Mesothelial cell of epicardium (in vitro differentiated cells): ENCODE data around the gene WDR1. TPM values are rescaled to one million over a fixed set of nuclear protein-coding genes. Genes with fewer than 3 reads are reported as not detected.

Source experiments
- DNase-seq, 2 experiments: peaks; one replicate each; pipeline ENCODE4 v3.0.0; 2021; ENCODE audit warnings: low spot score in 2 of 2; ENCODE audit not compliant: unreplicated experiment in 2 of 2
- H3K27ac Mint-ChIP-seq: 2 replicates; pipeline ENCODE4 v1.8.0; 2021; ENCODE audit warnings: mixed read lengths
- H3K27me3 Mint-ChIP-seq: 2 replicates; pipeline ENCODE4 v1.8.0; 2021; ENCODE audit warnings: low read depth, mixed read lengths
- H3K36me3 Mint-ChIP-seq: 2 replicates; pipeline ENCODE4 v1.8.0; 2021; ENCODE audit warnings: mixed read lengths
- H3K4me1 Mint-ChIP-seq: 2 replicates; pipeline ENCODE4 v1.8.0; 2021; ENCODE audit warnings: mixed read lengths
- H3K4me3 Mint-ChIP-seq: 2 replicates; pipeline ENCODE4 v1.8.0; 2021; ENCODE audit warnings: mild to moderate bottlenecking, moderate library complexity, mixed read lengths
- H3K9me3 Mint-ChIP-seq: 2 replicates; pipeline ENCODE4 v1.8.0; 2021; ENCODE audit warnings: mixed read lengths
- total RNA-seq: library from RNA; stranded (reverse); gene quantifications from 3 replicates; pipeline ENCODE4 v1.2.1, GENCODE V29; 2021
- TF ChIP-seq, protein P1 (sequence below): fragments of 200-600 bp; sonication (generic); IDR thresholded peaks from one replicate; pipeline ENCODE4 v1.5.0; 2021; ENCODE audit warnings: antibody characterized with exemption; ENCODE audit not compliant: unreplicated experiment

Gene WDR1
- total RNA-seq, 1 donor from 2014 or later = 229 TPM

DNA sequence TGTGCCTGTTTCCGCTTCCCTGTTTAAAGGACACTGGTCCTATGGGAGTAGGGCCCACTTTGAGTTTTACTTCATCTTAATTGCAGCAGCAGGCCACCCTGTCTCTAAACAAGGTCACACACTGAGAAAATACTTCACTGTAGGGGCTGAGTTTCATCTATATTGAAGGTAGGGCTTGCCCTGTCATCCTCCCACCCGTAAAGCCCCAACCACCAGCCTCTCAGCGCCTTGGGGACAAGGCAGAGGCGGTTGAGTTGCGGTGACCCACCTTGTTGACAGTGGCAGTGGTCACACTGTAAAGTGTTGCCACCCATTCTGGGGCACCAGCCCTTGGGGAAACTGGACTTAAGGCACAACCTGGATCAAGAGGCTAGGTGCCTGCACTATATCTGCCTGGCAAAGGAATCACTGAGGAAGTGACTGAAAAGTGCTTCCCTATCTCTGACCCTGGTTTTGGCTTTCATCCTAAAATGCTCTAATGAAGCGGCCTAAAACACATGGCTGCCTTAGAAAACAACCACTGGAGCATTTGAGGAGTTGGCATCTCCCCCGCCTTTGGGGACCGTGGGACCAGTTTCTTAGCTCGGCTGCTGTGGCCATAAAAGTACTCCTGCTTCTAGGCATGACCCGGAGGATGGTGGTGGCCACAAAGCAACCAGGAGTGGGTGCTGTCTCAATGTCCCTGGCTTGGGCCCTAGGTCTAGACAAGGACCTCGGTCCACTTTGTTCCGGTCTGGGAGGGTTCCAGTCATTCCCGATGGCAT is 7.8 kb upstream of the WDR1 start:
- Mint-ChIP-seq H3K4me1 (peaks cover 19% of the 10 kb centered on the region), H3K36me3 (no peaks in the 10 kb centered on the region), H3K9me3 (peaks cover 4% of the 10 kb centered on the region), H3K27ac (no peak overlapping the region), H3K4me3 (no peak overlapping the region), H3K27me3 (peaks cover 5% of the 10 kb centered on the region)
- TF ChIP-seq, protein P1, sequence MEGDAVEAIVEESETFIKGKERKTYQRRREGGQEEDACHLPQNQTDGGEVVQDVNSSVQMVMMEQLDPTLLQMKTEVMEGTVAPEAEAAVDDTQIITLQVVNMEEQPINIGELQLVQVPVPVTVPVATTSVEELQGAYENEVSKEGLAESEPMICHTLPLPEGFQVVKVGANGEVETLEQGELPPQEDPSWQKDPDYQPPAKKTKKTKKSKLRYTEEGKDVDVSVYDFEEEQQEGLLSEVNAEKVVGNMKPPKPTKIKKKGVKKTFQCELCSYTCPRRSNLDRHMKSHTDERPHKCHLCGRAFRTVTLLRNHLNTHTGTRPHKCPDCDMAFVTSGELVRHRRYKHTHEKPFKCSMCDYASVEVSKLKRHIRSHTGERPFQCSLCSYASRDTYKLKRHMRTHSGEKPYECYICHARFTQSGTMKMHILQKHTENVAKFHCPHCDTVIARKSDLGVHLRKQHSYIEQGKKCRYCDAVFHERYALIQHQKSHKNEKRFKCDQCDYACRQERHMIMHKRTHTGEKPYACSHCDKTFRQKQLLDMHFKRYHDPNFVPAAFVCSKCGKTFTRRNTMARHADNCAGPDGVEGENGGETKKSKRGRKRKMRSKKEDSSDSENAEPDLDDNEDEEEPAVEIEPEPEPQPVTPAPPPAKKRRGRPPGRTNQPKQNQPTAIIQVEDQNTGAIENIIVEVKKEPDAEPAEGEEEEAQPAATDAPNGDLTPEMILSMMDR = no peak
- no peak for DNase-seq

DNA sequence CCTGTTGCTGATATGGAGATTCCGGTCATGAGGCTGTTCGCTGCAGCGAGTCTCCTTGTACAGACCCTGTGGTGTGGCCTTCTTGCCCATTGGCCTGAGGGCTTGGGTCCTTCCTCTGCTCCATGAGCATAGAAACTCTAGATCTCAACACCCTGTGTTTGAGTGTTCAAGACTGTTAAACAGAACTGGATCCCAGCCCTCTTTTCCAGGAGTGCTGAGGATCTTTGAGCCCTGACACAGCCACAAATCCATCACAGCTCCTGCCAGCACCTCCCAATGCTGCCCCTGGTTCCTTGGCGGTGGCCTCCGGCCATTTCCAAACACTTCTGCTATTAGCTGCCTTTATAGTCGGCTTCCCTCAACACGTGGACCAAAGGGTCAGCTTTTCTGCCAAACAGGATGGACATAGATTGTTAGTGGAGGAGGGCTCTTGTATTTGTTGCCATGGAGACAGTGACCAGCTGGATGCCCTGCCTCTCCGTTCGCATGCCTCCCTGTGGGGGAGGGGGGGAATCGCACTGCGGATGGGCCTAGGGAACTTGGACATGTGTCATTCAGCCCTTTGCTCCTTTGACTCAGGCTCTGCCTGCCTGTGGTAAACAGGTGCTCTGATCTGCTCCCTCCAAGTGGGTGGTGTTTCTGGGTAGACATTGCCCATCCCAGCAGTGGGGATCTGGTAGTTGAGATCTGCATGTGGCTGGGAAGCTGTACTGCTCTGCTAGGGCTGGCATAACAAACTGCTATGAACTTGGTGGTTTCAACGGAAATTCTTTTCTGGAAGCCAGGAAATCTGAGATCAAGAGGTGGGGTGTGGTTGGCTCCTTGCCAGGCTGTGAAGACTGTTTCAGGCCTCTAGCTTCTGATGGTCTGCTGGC is 6.9 kb upstream of the WDR1 start:
- H3K4me1 Mint-ChIP-seq = peaks cover 24% of the 10 kb centered on the region
- peaks cover 3% of the 10 kb centered on the region for H3K27me3 Mint-ChIP-seq
- H3K36me3 Mint-ChIP-seq = no peaks in the 10 kb centered on the region
- TF ChIP-seq, protein P1 = no peak
- DNase-seq = no peak
- H3K4me3 Mint-ChIP-seq = no peak overlapping the region
- H3K27ac Mint-ChIP-seq = no peak overlapping the region
- H3K9me3 Mint-ChIP-seq = peaks cover 4% of the 10 kb centered on the region

DNA sequence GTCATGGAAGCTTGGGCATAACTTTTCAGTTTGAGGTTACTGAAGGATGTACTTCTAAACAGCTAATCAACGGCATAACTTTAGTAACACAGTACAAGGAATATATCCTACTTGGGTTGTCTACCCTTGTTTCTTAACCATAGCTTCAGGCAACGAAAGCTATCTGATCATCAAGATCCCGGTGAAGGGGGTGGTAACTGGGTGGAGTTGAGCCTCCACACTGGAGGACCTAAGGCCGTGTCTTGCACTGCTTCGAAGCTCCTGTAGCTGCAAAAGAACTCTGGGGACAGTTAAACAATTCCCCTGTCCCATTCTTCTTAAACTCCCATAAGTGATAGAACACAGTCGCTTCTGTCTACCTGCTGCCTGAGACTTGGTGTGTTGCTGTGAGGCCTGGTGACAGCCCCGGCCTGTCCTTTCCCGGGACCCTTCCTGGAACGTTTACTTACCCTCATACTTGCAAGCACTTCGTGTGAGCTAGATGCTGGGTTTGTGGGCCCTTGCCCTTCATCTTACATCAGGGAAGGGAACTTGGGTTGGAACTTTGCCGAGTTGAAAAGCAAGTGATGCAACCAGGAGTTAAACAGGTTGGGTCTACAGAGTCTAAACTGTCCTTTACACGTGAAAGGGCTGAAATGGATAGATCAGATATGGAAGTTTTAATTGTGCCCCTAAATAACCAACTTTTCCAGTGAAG is 5.8 kb upstream of the WDR1 start:
- TF ChIP-seq, protein P1 = no peak
- H3K4me1 Mint-ChIP-seq = peaks cover 35% of the 10 kb centered on the region
- H3K27ac Mint-ChIP-seq = no peak overlapping the region
- peaks cover under 1% of the 10 kb centered on the region for H3K27me3 Mint-ChIP-seq
- DNase-seq = no peak
- H3K9me3 Mint-ChIP-seq = peaks cover 4% of the 10 kb centered on the region
- H3K4me3 Mint-ChIP-seq = no peak overlapping the region
- H3K36me3 Mint-ChIP-seq = no peaks in the 10 kb centered on the region

DNA sequence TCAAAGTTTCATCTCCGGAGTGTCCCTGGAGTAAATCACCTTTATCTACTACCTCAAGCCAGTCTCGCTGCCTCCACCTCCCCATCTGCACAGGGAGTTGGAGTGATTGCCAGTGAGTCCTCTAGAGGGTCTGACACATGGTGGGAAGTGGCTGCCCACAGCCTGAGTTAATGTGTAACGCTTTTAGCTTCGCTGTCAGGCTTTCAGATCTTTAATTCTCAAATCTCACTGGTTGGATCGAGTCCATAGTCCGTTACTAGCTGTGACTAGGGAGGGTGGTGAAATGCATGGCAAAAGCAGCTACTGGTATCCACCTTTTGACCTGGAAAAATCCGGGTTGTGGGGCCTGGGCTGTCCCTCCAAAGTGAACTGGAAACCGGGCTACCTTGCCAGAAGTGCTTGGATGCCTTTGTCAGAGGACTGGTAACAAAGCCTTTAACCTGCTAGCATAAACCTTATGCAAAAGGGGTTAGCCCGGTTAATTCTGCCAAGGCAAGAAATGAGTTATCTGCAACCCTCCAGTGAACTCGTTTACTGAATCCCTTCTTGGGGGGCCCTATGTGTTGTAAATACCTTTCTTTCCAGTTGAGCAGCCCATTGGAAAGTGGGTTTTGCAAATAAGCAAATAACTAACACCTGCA is 5.1 kb upstream of the WDR1 start:
- peaks cover 39% of the 10 kb centered on the region for H3K4me1 Mint-ChIP-seq
- no peaks in the 10 kb centered on the region for H3K27me3 Mint-ChIP-seq
- H3K9me3 Mint-ChIP-seq = peaks cover 4% of the 10 kb centered on the region
- no peak overlapping the region for H3K27ac Mint-ChIP-seq
- DNase-seq = no peak
- no peak overlapping the region for H3K4me3 Mint-ChIP-seq
- TF ChIP-seq, protein P1 = no peak
- no peaks in the 10 kb centered on the region for H3K36me3 Mint-ChIP-seq

- Mint-ChIP-seq H3K9me3 (peaks cover 4% of the 10 kb centered on the region), H3K27me3 (no peaks in the 10 kb centered on the region), H3K4me3 (no peak overlapping the region), H3K4me1 (peaks cover 39% of the 10 kb centered on the region), H3K36me3 (no peaks in the 10 kb centered on the region), H3K27ac (no peak overlapping the region)
- TF ChIP-seq, protein P1 = no peak
- no peak for DNase-seq
These were observed 4.5 kb upstream of the WDR1 start for GRCh38 chr4:10120943-10121567.
